ENCODE measurements around the gene NUP107.

- TF ChIP-seq CTCF (IDR thresholded peaks at IDR 0.05), result no peak
- TF ChIP-seq EZH2 (IDR thresholded peaks at IDR 0.05; ENCODE audit: borderline replicate concordance, insufficient read depth, low read depth, low read length, poor library complexity, severe bottlenecking), result no peak
These were observed 12.7 kb downstream of the NUP107 start for GRCh38 chr12:68699486-68699885.
